HepG2 (cell line): ENCODE measurements around the gene MCU. TPM values are rescaled to one million over a fixed set of nuclear protein-coding genes. Genes with fewer than 3 reads are reported as not detected.

Experiments used
- ATAC-seq: fragments of 200-7000 bp; cut with Tn5 transposase; 3 replicates; pipeline ENCODE4 v1.9.1; 2020; ENCODE audit warnings: mild to moderate bottlenecking, moderate library complexity
- BruUV-seq: library from RNA; stranded (reverse); fragments of 400-500 nt; replicated peaks from 2 replicates; lab custom pipeline; 2021; lab: Mats Ljungman, UMichigan
- CTCF ChIA-PET: fragments of 300-600 bp; formaldehyde crosslinking; extraction: SDS; loops from one replicate; lab custom pipeline; 2021; ENCODE audit warnings: low total read pairs, inconsistent platforms, low intra/inter-chr PET ratio; lab: Yijun Ruan, JAX
- POLR2A ChIA-PET: fragments of 350-600 bp; sonication (Branson Sonifier 250); formaldehyde crosslinking; loops from one replicate; lab custom pipeline; 2020; ENCODE audit warnings: antibody characterized with exemption, inconsistent platforms; lab: Yijun Ruan, JAX
- DNase-seq: peaks from one replicate; pipeline ENCODE4 v3.0.0-alpha.2; 2015; ENCODE audit warnings: low spot score
- FAIRE-seq: peaks from 3 replicates; lab custom pipeline; 2011; peaks lifted over from hg19 to GRCh38; lab: Jason Lieb, UNC
- H2AFZ ChIP-seq: one replicate; pipeline ENCODE4 v1.6.1; 2011; ENCODE audit warnings: low read length, inconsistent platforms
- H3K27ac ChIP-seq: fragments of 300-600 bp; 3 replicates; pipeline ENCODE4 v1.8.0; 2011; ENCODE audit warnings: mixed run types, mild to moderate bottlenecking, mixed read lengths, low read length, inconsistent platforms; ENCODE audit not compliant: insufficient read depth; ENCODE audit errors: extremely low read length
- H3K27me3 ChIP-seq, 2 experiments: fragments of 200-600 bp in 1 of 2; 2 replicates in 1 of 2; 3 replicates in 1 of 2; pipeline versions ENCODE4 v1.6.0 to v1.8.0; 2011; ENCODE audit warnings: low read length in 2 of 2, mild to moderate bottlenecking in 2 of 2, moderate library complexity in 2 of 2, inconsistent platforms in 1 of 2; ENCODE audit not compliant: insufficient read depth in 2 of 2, control insufficient read depth in 1 of 2
- H3K36me3 ChIP-seq, 2 experiments: fragments of 200-600 bp in 1 of 2; replicated peaks in 1 of 2; 2 replicates in 1 of 2; 3 replicates in 1 of 2; pipeline versions ENCODE4 v1.5.1 to v1.8.0; 2011; ENCODE audit warnings: low read length in 2 of 2, inconsistent platforms in 1 of 2; ENCODE audit not compliant: insufficient read depth in 2 of 2, control insufficient read depth in 1 of 2
- H3K4me1 ChIP-seq: 2 replicates; pipeline ENCODE4 v1.5.1; 2012; ENCODE audit warnings: low read length, inconsistent platforms; ENCODE audit not compliant: insufficient read depth
- H3K4me2 ChIP-seq: 2 replicates; pipeline ENCODE4 v1.6.0; 2011; ENCODE audit warnings: low read depth, low read length, inconsistent platforms
- H3K4me3 ChIP-seq, 3 experiments: fragments of 200-600 bp in 1 of 3; sonication (generic), shearing (Covaris generic) in 1 of 3; replicated peaks in 1 of 3; 2 replicates each; pipeline ENCODE4 v1.5.1; 2011 to 2016; ENCODE audit warnings: low read length in 3 of 3, inconsistent platforms in 2 of 3, low read depth in 2 of 3, mild to moderate bottlenecking in 2 of 3, control low read depth in 1 of 3, mixed read lengths in 1 of 3; ENCODE audit not compliant: insufficient read depth in 1 of 3
- H3K79me2 ChIP-seq: one replicate; pipeline ENCODE4 v1.6.1; 2011; ENCODE audit warnings: low read length, inconsistent platforms; ENCODE audit not compliant: insufficient read depth
- H3K9ac ChIP-seq: 2 replicates; pipeline ENCODE4 v1.6.0; 2011; ENCODE audit warnings: mild to moderate bottlenecking, low read depth, low read length, inconsistent platforms; ENCODE audit not compliant: insufficient read depth
- H3K9me3 ChIP-seq: 2 replicates; pipeline ENCODE4 v1.5.1; 2012; ENCODE audit warnings: mild to moderate bottlenecking, low read length
- H4K20me1 ChIP-seq: 2 replicates; pipeline ENCODE4 v1.6.0; 2011; ENCODE audit warnings: inconsistent platforms, mild to moderate bottlenecking, low read length, moderate library complexity; ENCODE audit not compliant: insufficient read depth
- BHLHE40 ChIP-seq: IDR thresholded peaks from 2 replicates; pipeline ENCODE4 v1.6.1; 2011; ENCODE audit warnings: low read length, improper control_type of control experiment
- ELF3 ChIP-seq: IDR thresholded peaks from 2 replicates; pipeline ENCODE4 v1.6.1; 2016; ENCODE audit warnings: missing genetic modification reagents, missing compliant biosample characterization
- KDM6A ChIP-seq: IDR thresholded peaks from 2 replicates; pipeline ENCODE4 v1.6.1; 2016; ENCODE audit warnings: low read depth
- MAFF ChIP-seq: IDR thresholded peaks from 2 replicates; pipeline ENCODE4 v1.6.1; 2011; ENCODE audit warnings: low read depth, low read length, improper control_type of control experiment
- MAFK ChIP-seq, 2 experiments: IDR thresholded peaks in 1 of 2; conservative IDR thresholded peaks in 1 of 2; 2 replicates each; pipeline ENCODE4 v1.6.1; 2011; ENCODE audit warnings: improper control_type of control experiment in 2 of 2, low read length in 2 of 2
- MIER2 ChIP-seq: IDR thresholded peaks from 2 replicates; pipeline ENCODE4 v1.6.1; 2016; ENCODE audit warnings: missing biosample characterization, missing genetic modification reagents
- ZBTB7B ChIP-seq: sonication (generic); formaldehyde crosslinking; IDR thresholded peaks from 2 replicates; pipeline ENCODE4 v1.4.0; 2020; ENCODE audit warnings: missing genetic modification reagents
- ZNF678 ChIP-seq: sonication (generic); formaldehyde crosslinking; IDR thresholded peaks from 2 replicates; pipeline ENCODE4 v1.4.0; 2020; ENCODE audit warnings: mild to moderate bottlenecking, missing genetic modification reagents
- ZNF800 ChIP-seq: sonication (generic); formaldehyde crosslinking; IDR thresholded peaks from 2 replicates; pipeline ENCODE4 v1.4.0; 2020; ENCODE audit warnings: missing genetic modification reagents
- ZSCAN22 ChIP-seq: sonication (generic); formaldehyde crosslinking; IDR thresholded peaks from 2 replicates; pipeline ENCODE4 v1.4.0; 2020; ENCODE audit warnings: mild to moderate bottlenecking, missing genetic modification reagents
- WGBS: methylation state at CpG from one replicate; pipeline ENCODE4 v1.1.6; 2017; ENCODE audit warnings: low lambda C conversion rate; 5-methylcytosine and 5-hydroxymethylcytosine counted together
- in situ Hi-C: cut with HindIII; loops from 2 replicates; pipeline ENCODE4 v1.10.0; 2017; ENCODE audit warnings: low pct_unique_long_range_greater_than_20kb; ENCODE audit not compliant: extremely low pct_ligation_motif_present
- intact Hi-C: fragments of 100-400 bp; cut with micrococcal nuclease; formaldehyde crosslinking; loops from one replicate; pipeline ENCODE4 v1.10.0; 2022; ENCODE audit not compliant: unreplicated experiment
- polyA plus RNA-seq, 8 experiments: library from polyadenylated mRNA; depleted of rRNA in 3 of 8; stranded (reverse) in 7 of 8; unstranded in 1 of 8; fragments of >200 nt; fragmentation: Illumina TruSeq in 4 of 8; extraction: Trizol in 4 of 8; gene quantifications; 2 replicates each; pipeline versions ENCODE4 v1.2.1 to v1.2.3, GENCODE V29; 2011 to 2016; ENCODE audit warnings: low read depth in 4 of 8, missing spikeins in 1 of 8, mixed read lengths in 1 of 8; ENCODE audit not compliant: insufficient read depth in 1 of 8
- total RNA-seq, 5 experiments: library from RNA; depleted of rRNA; stranded (reverse); fragments of >200 nt; fragmentation: Illumina TruSeq; extraction: Trizol; gene quantifications; 2 replicates each; pipeline ENCODE4 v1.2.3, GENCODE V29; 2016; ENCODE audit warnings: low read depth in 1 of 5
- TF ChIP-seq, protein P1 (sequence below): sonication (generic); formaldehyde crosslinking; IDR thresholded peaks from 2 replicates; pipeline ENCODE4 v1.5.0; 2020; ENCODE audit warnings: mild to moderate bottlenecking, missing genetic modification reagents
- TF ChIP-seq, protein P2 (sequence below): sonication (generic); formaldehyde crosslinking; IDR thresholded peaks from 2 replicates; pipeline ENCODE4 v1.4.0; 2020; ENCODE audit warnings: missing genetic modification reagents

Gene MCU
- total and polyA plus RNA-seq, 2 of the 13 experiments (the other 11 are each of a cell fraction or from before 2014, with no cell fraction given): 25.9 to 64.5 TPM

GRCh38 chr10:72885953-72886352 lies 194.0 kb downstream of the MCU start:
- Histone ChIP-seq H4K20me1 (no peaks in the 10 kb centered on the region), H3K4me2 (no peak overlapping the region), H3K9me3 (no peaks in the 10 kb centered on the region), H2AFZ (no peak overlapping the region), H3K27ac (no peak overlapping the region), H3K4me1 (no peaks in the 10 kb centered on the region), H3K4me3 (no peak overlapping the region), H3K27me3 (no peaks in the 10 kb centered on the region), H3K36me3 (peaks cover 3% of the 10 kb centered on the region in 2 experiments; a peak in 2 of 5 replicates), H3K9ac (no peak overlapping the region), H3K79me2 (no peaks in the 10 kb centered on the region)
- ATAC-seq (no peak), DNase-seq (no peak), FAIRE-seq (no peak)
- no TSS peak for BruUV-seq
- ChIA-PET CTCF (no interaction called here), POLR2A (no interaction called here)
- peak; percentile 72 for TF ChIP-seq MAFF
- peak; percentile 59 to 89; a peak in 3 of 4 replicates for TF ChIP-seq MAFK (conservative IDR thresholded peaks at IDR 0.05 in 1 of 2, IDR thresholded peaks at IDR 0.05 in 1 of 2; ENCODE audit: low read length in 2 of 2)
- TF ChIP-seq MIER2 (CRISPR knock-in tag): no peak
- WGBS: 88% methylated on average over 2 of the region's 2 CpGs
- intact Hi-C loops: no loop called here
- in situ Hi-C loops: no loop called here

GRCh38 chr10:72886621-72887020 lies 194.7 kb downstream of the MCU start:
- no TSS peak for BruUV-seq
- H4K20me1 ChIP-seq: no peaks in the 10 kb centered on the region
- no peaks in the 10 kb centered on the region for H3K9me3 ChIP-seq
- no peak overlapping the region for H3K4me2 ChIP-seq
- no peak overlapping the region for H3K4me3 ChIP-seq
- TF ChIP-seq, protein P1, sequence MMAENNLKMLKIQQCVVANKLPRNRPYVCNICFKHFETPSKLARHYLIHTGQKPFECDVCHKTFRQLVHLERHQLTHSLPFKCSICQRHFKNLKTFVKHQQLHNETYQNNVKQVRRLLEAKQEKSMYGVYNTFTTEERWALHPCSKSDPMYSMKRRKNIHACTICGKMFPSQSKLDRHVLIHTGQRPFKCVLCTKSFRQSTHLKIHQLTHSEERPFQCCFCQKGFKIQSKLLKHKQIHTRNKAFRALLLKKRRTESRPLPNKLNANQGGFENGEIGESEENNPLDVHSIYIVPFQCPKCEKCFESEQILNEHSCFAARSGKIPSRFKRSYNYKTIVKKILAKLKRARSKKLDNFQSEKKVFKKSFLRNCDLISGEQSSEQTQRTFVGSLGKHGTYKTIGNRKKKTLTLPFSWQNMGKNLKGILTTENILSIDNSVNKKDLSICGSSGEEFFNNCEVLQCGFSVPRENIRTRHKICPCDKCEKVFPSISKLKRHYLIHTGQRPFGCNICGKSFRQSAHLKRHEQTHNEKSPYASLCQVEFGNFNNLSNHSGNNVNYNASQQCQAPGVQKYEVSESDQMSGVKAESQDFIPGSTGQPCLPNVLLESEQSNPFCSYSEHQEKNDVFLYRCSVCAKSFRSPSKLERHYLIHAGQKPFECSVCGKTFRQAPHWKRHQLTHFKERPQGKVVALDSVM (CRISPR knock-in tag): no peak
- TF ChIP-seq BHLHE40 (no peak), ELF3 (CRISPR knock-in tag) (no peak), ZSCAN22 (CRISPR knock-in tag) (no peak), ZNF800 (CRISPR knock-in tag) (no peak), ZNF678 (no peak), ZBTB7B (CRISPR knock-in tag) (no peak), KDM6A (no peak)
- TF ChIP-seq, protein P2, sequence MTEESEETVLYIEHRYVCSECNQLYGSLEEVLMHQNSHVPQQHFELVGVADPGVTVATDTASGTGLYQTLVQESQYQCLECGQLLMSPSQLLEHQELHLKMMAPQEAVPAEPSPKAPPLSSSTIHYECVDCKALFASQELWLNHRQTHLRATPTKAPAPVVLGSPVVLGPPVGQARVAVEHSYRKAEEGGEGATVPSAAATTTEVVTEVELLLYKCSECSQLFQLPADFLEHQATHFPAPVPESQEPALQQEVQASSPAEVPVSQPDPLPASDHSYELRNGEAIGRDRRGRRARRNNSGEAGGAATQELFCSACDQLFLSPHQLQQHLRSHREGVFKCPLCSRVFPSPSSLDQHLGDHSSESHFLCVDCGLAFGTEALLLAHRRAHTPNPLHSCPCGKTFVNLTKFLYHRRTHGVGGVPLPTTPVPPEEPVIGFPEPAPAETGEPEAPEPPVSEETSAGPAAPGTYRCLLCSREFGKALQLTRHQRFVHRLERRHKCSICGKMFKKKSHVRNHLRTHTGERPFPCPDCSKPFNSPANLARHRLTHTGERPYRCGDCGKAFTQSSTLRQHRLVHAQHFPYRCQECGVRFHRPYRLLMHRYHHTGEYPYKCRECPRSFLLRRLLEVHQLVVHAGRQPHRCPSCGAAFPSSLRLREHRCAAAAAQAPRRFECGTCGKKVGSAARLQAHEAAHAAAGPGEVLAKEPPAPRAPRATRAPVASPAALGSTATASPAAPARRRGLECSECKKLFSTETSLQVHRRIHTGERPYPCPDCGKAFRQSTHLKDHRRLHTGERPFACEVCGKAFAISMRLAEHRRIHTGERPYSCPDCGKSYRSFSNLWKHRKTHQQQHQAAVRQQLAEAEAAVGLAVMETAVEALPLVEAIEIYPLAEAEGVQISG (CRISPR knock-in tag): no peak
- ChIA-PET CTCF (no interaction called here), POLR2A (no interaction called here)
- WGBS: 82% methylated on average over 1 of the region's 1 CpG
- no peak overlapping the region for H3K27ac ChIP-seq
- no peak overlapping the region for H3K9ac ChIP-seq
- no peak for ATAC-seq
- H3K36me3 ChIP-seq: peaks cover 3% of the 10 kb centered on the region in 2 experiments; a peak in 2 of 5 replicates
- no peak for DNase-seq
- in situ Hi-C loops: no loop called here
- H3K27me3 ChIP-seq: no peaks in the 10 kb centered on the region
- H3K79me2 ChIP-seq: no peaks in the 10 kb centered on the region
- no peak for FAIRE-seq
- no peak overlapping the region for H2AFZ ChIP-seq
- peaks cover 2% of the 10 kb centered on the region for H3K4me1 ChIP-seq
- intact Hi-C loops: no loop called here
